ENCODE results near the gene NEDD4. TPM values are rescaled to one million over a fixed set of nuclear protein-coding genes. Genes with fewer than 3 reads are reported as not detected.

The NEDD4 gene
- total and polyA plus RNA-seq, 10 of the 15 experiments (the other 5 are each of a cell fraction or from before 2014, with no cell fraction given): 1.3 to 7.7 (median 4.4) TPM

DNA sequence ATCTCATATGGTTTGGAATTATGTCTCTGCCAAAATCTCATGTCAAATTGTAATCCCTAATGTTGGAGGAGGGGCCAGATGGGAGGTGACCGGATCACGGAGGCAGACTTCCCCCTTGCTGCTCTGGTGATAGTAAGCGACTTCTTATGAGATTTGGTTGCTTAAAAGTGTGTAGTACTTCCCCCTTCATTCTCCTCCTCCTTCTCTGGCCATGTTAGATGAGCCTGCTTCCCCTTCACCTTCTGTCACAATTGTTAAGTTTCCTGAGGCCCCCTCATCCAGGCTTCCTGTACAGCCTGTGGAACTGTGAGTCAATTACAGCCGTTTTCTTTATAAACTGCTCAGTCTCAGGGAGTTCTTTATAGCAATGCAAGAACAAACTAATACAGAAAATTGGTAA, 51.1 kb downstream of the NEDD4 start (continued):
- TF ChIP-seq SIX5 (IDR thresholded peaks at IDR 0.05; ENCODE audit: low read depth, low read length, severe bottlenecking) (no peak), ETV6 (conservative IDR thresholded peaks at IDR 0.05 in 1 of 2, IDR thresholded peaks at IDR 0.05 in 1 of 2; ENCODE audit: borderline replicate concordance in 1 of 2, low read depth in 1 of 2) (no peak), SRF (IDR thresholded peaks at IDR 0.05; ENCODE audit: low read depth in 2 of 2, low read length in 2 of 2) (no peak), FOS (IDR thresholded peaks at IDR 0.05; ENCODE audit: borderline replicate concordance, extremely low read depth, insufficient read length) (no peak), GABPA (IDR thresholded peaks at IDR 0.05; ENCODE audit: low read depth) (no peak), KAT2A (conservative IDR thresholded peaks at IDR 0.05; ENCODE audit: control insufficient read depth, low read depth, low read length) (no peak), TCF12 (IDR thresholded peaks at IDR 0.05; ENCODE audit: low read depth, low read length) (no peak), BACH1 (IDR thresholded peaks at IDR 0.05; ENCODE audit: borderline replicate concordance) (no peak), NR2C2 (IDR thresholded peaks at IDR 0.05; ENCODE audit: borderline replicate concordance, control insufficient read depth, insufficient read length, low read depth) (no peak)
- TF ChIP-seq, protein P1, sequence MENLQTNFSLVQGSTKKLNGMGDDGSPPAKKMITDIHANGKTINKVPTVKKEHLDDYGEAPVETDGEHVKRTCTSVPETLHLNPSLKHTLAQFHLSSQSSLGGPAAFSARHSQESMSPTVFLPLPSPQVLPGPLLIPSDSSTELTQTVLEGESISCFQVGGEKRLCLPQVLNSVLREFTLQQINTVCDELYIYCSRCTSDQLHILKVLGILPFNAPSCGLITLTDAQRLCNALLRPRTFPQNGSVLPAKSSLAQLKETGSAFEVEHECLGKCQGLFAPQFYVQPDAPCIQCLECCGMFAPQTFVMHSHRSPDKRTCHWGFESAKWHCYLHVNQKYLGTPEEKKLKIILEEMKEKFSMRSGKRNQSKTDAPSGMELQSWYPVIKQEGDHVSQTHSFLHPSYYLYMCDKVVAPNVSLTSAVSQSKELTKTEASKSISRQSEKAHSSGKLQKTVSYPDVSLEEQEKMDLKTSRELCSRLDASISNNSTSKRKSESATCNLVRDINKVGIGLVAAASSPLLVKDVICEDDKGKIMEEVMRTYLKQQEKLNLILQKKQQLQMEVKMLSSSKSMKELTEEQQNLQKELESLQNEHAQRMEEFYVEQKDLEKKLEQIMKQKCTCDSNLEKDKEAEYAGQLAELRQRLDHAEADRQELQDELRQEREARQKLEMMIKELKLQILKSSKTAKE (IDR thresholded peaks at IDR 0.05; ENCODE audit: low read depth, poor library complexity, severe bottlenecking): no peak
- TF ChIP-seq, protein P2, sequence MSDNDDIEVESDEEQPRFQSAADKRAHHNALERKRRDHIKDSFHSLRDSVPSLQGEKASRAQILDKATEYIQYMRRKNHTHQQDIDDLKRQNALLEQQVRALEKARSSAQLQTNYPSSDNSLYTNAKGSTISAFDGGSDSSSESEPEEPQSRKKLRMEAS (IDR thresholded peaks at IDR 0.05; ENCODE audit: low read depth, low read length): no peak
- TF ChIP-seq, protein P3, sequence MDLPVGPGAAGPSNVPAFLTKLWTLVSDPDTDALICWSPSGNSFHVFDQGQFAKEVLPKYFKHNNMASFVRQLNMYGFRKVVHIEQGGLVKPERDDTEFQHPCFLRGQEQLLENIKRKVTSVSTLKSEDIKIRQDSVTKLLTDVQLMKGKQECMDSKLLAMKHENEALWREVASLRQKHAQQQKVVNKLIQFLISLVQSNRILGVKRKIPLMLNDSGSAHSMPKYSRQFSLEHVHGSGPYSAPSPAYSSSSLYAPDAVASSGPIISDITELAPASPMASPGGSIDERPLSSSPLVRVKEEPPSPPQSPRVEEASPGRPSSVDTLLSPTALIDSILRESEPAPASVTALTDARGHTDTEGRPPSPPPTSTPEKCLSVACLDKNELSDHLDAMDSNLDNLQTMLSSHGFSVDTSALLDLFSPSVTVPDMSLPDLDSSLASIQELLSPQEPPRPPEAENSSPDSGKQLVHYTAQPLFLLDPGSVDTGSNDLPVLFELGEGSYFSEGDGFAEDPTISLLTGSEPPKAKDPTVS (IDR thresholded peaks at IDR 0.05; ENCODE audit: low read depth, low read length): no peak

Measured in GM12878 (cell line).